OCI-LY3 (cell line): ENCODE data around the gene OSBPL8.

Experiments used
- CTCF ChIP-seq: fragments of 200-600, 300-600 bp; sonication (generic); IDR thresholded peaks from 2 replicates; pipeline ENCODE4 v1.5.1; 2014; ENCODE audit warnings: antibody characterized with exemption, low read length, low read depth
- EZH2phosphoT487 ChIP-seq: fragments of 200-600 bp; shearing (Covaris generic); IDR thresholded peaks from 2 replicates; pipeline ENCODE4 v1.6.1; 2018; ENCODE audit warnings: antibody characterized with exemption, mixed run types, low read depth

DNA sequence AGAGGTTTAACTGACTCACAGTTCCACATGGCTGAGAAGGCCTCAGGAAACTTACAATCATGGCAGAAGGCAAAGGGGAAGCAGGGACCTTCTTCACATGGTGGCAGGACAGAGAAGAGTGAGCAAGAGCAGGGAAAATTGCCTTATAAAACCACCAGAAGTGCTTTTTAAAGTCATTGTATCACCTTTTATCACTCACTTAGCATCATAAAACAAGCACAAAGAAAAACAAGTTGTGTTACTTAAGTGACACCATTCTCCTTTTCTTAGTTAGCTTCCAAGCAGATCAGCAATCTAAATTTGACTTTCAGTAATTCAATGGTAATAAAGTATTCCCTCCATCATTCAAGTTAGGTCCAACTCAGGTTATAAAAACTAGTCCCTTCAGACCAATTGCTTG, 28.5 kb downstream of the OSBPL8 start:
- TF ChIP-seq CTCF, result no peak
- no peak for TF ChIP-seq EZH2phosphoT487
